ENCODE data around the gene HMCN2.

HMCN2 gene

DNA sequence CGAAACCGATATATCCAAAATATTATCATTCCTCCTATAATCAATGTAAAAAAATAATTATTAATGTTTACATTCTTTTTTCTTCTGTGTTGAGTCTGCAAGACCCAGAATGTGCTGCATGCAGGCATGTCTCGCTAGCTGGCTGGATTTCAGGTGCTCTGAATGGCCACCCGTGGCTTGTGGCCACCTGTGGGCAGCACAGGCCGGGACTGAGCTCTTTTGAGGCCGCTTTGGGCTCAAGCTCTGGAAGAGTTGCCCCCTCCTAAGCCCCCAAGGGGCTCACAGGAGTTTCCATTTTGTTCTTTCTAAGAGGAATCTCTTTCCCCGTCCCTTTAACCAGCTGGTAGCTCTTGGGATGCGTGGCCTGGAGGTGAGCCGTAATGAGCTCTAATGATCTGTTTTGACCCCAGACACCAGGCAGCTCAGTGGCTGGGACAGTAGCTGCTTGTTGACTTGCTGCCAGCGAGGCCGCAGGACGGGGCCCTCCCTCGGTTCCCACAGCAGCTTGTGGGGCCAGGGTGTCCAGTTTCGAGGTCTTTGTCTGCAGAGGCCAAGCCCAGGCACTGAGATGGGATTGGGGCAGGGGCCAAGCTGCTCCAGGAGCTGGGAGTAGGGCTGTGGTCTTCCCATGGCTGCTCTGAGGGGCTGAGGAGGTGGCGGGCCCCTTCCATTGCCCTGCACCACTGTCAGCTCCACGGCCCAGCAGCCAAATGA lies 200.0 kb downstream of the HMCN2 start:
- Histone ChIP-seq H3K27me3 (ENCODE audit: control insufficient read depth in 1 of 2, insufficient read depth in 2 of 2, low read length in 2 of 2) (no peaks in the 10 kb centered on the region), H3K9ac (ENCODE audit: low read length in 2 of 2) (no peak overlapping the region), H3K9me3 (ENCODE audit: control insufficient read depth in 2 of 2, low read length in 2 of 2) (no peaks in the 10 kb centered on the region), H3K4me3 (ENCODE audit: low read length in 2 of 2) (no peak overlapping the region), H3K4me1 (ENCODE audit: control insufficient read depth, insufficient read depth, low read length) (no peaks in the 10 kb centered on the region), H3K27ac (ENCODE audit: low read length) (no peak overlapping the region), H3K36me3 (ENCODE audit: control insufficient read depth in 2 of 2, insufficient read depth in 2 of 2, low read length in 2 of 2) (peaks cover 6 to 11% of the 10 kb centered on the region in 2 donors)

DNA sequence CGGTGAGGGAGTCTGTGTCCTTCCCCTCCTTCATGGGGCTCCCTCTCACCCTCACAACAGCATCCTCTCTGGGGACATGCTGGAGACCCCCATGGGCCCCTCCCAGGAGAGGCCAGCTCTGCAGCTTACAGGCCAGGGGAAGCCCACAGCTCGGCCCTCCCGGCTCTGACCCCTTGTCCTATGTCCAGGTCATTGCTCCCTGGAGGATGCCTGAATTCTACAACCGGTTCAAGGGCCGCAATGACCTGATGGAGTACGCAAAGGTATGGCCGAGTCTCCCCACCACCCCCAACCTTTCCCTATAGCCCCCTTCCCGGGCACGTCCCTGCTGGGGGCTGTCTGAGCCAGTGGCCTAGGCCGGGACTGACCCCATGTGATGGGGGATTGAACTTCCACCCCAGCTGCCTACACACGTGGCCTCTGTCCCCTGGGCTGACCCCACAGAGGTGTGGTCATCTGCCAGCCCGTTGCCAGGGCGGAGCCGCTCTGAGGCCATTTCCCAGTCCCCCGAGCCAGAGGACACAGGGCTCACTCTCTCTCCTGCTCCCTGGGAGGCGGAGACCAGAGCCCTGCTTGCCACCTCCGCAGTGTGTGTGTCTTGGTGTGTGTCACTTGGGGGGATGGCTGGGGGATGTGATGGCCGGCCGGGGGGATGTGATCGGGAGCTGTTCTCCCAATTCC lies 201.1 kb downstream of the HMCN2 start:
- H3K36me3 ChIP-seq (ENCODE audit: control insufficient read depth in 2 of 2, insufficient read depth in 2 of 2, low read length in 2 of 2): peaks cover 6 to 11% of the 10 kb centered on the region in 2 donors
- H3K4me1 ChIP-seq (ENCODE audit: control insufficient read depth, insufficient read depth, low read length): no peaks in the 10 kb centered on the region
- no peak overlapping the region for H3K27ac ChIP-seq (ENCODE audit: low read length)
- H3K9me3 ChIP-seq (ENCODE audit: control insufficient read depth in 2 of 2, low read length in 2 of 2): no peaks in the 10 kb centered on the region
- no peak overlapping the region for H3K9ac ChIP-seq (ENCODE audit: low read length in 2 of 2)
- H3K4me3 ChIP-seq (ENCODE audit: low read length in 2 of 2): no peak overlapping the region
- H3K27me3 ChIP-seq (ENCODE audit: control insufficient read depth in 1 of 2, insufficient read depth in 2 of 2, low read length in 2 of 2): no peaks in the 10 kb centered on the region

DNA sequence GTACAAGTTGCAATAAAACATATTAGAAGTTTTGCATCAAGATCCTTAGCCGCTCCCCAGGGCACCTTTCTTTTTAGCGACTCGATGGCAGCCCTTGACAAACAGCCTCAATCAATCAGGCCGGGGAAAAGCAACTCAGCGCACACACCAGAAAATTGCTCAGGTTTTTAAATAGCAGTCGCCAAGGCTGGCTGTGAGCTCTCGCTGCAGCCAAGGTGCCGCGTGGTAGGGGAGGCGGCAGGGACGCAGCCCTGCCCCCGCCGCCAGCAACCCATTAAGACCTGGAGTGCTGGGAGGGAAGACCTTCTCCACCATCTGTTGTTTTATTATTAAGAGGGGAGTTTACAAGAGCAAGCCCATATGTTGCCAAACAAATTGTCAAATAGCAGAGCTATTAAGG lies 201.8 kb downstream of the HMCN2 start:
- no peaks in the 10 kb centered on the region for H3K27me3 ChIP-seq (ENCODE audit: control insufficient read depth in 1 of 2, insufficient read depth in 2 of 2, low read length in 2 of 2)
- peaks cover 6 to 11% of the 10 kb centered on the region in 2 donors for H3K36me3 ChIP-seq (ENCODE audit: control insufficient read depth in 2 of 2, insufficient read depth in 2 of 2, low read length in 2 of 2)
- no peaks in the 10 kb centered on the region for H3K4me1 ChIP-seq (ENCODE audit: control insufficient read depth, insufficient read depth, low read length)
- no peaks in the 10 kb centered on the region for H3K9me3 ChIP-seq (ENCODE audit: control insufficient read depth in 2 of 2, low read length in 2 of 2)
- H3K9ac ChIP-seq (ENCODE audit: low read length in 2 of 2): no peak overlapping the region
- H3K27ac ChIP-seq (ENCODE audit: low read length): no peak overlapping the region
- no peak overlapping the region for H3K4me3 ChIP-seq (ENCODE audit: low read length in 2 of 2)

DNA sequence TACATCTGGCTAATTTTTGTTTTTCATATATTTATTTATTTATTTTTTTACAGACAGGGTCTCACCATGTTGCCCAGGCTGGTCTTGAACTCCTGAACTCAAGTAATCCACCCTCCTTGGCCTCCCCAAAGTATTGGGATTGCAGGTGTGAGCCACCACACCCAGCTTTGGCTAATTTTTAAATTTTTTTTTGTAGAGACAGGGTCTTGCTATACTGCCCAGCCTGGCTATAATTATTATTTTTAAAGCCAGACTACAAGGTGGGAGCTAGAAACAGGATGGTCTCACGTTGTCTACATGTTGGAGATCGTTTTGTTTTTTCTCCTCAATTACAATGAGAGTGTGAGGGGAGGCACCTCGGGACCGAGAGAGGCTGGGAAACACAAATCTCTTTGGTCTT lies 203.0 kb downstream of the HMCN2 start:
- no peaks in the 10 kb centered on the region for H3K4me1 ChIP-seq (ENCODE audit: control insufficient read depth, insufficient read depth, low read length)
- H3K27ac ChIP-seq (ENCODE audit: low read length): no peak overlapping the region
- no peaks in the 10 kb centered on the region for H3K27me3 ChIP-seq (ENCODE audit: control insufficient read depth in 1 of 2, insufficient read depth in 2 of 2, low read length in 2 of 2)
- peaks cover 6 to 12% of the 10 kb centered on the region in 2 donors for H3K36me3 ChIP-seq (ENCODE audit: control insufficient read depth in 2 of 2, insufficient read depth in 2 of 2, low read length in 2 of 2)
- no peak overlapping the region for H3K9ac ChIP-seq (ENCODE audit: low read length in 2 of 2)
- H3K9me3 ChIP-seq (ENCODE audit: control insufficient read depth in 2 of 2, low read length in 2 of 2): no peaks in the 10 kb centered on the region
- H3K4me3 ChIP-seq (ENCODE audit: low read length in 2 of 2): no peak overlapping the region

DNA sequence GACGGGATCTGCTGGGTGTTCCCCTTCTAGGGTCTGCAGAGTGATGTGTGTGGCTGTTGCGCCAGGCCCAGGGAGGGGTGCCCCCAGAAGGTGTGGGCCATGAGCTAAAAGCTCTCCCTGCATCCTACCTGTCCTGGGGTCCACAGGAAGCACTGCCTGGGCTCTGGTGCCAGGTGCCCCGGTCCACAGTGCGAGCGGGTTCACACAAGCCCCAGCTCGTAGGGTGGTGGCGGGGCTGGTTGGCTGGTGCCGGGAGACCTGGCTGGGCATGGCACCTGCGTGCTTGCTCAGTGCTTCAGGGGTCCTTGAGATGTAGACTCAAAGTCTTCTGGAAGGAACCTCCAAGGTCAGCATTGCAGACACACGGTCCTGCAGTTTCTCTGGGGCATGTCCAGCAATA lies 204.7 kb downstream of the HMCN2 start:
- Histone ChIP-seq H3K27ac (ENCODE audit: low read length) (no peak overlapping the region), H3K4me3 (ENCODE audit: low read length in 2 of 2) (no peak overlapping the region), H3K4me1 (ENCODE audit: control insufficient read depth, insufficient read depth, low read length) (no peaks in the 10 kb centered on the region), H3K27me3 (ENCODE audit: control insufficient read depth in 1 of 2, insufficient read depth in 2 of 2, low read length in 2 of 2) (no peaks in the 10 kb centered on the region), H3K9ac (ENCODE audit: low read length in 2 of 2) (no peak overlapping the region), H3K9me3 (ENCODE audit: control insufficient read depth in 2 of 2, low read length in 2 of 2) (no peaks in the 10 kb centered on the region), H3K36me3 (ENCODE audit: control insufficient read depth in 2 of 2, insufficient read depth in 2 of 2, low read length in 2 of 2) (peaks cover 3 to 7% of the 10 kb centered on the region in 2 donors)

DNA sequence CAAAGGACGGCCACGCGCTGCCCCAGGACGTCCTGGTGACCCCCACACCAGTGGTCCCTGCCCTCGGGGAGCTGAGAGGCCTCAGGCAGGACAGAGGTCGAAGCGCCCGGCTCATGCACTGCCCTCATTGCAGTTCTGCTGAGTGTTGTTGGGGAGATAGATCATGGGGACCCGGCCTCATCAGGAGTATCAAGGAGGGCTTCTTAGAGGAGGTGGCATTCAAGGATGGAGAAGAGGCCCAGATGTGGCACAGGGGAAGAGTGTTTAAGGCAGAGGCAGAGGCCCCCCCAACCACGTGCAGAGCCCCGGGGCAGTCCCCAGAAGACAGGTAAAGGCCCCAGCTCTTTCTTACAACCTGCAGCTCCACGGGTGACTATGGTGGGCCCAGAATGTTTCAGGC lies 205.4 kb downstream of the HMCN2 start:
- H3K27ac ChIP-seq (ENCODE audit: low read length): no peak overlapping the region
- H3K4me1 ChIP-seq (ENCODE audit: control insufficient read depth, insufficient read depth, low read length): no peaks in the 10 kb centered on the region
- H3K9ac ChIP-seq (ENCODE audit: low read length in 2 of 2): no peak overlapping the region
- peaks cover 0 to 4% of the 10 kb centered on the region in 2 donors for H3K36me3 ChIP-seq (ENCODE audit: control insufficient read depth in 2 of 2, insufficient read depth in 2 of 2, low read length in 2 of 2)
- no peak overlapping the region for H3K4me3 ChIP-seq (ENCODE audit: low read length in 2 of 2)
- no peaks in the 10 kb centered on the region for H3K27me3 ChIP-seq (ENCODE audit: control insufficient read depth in 1 of 2, insufficient read depth in 2 of 2, low read length in 2 of 2)
- no peaks in the 10 kb centered on the region for H3K9me3 ChIP-seq (ENCODE audit: control insufficient read depth in 2 of 2, low read length in 2 of 2)

DNA sequence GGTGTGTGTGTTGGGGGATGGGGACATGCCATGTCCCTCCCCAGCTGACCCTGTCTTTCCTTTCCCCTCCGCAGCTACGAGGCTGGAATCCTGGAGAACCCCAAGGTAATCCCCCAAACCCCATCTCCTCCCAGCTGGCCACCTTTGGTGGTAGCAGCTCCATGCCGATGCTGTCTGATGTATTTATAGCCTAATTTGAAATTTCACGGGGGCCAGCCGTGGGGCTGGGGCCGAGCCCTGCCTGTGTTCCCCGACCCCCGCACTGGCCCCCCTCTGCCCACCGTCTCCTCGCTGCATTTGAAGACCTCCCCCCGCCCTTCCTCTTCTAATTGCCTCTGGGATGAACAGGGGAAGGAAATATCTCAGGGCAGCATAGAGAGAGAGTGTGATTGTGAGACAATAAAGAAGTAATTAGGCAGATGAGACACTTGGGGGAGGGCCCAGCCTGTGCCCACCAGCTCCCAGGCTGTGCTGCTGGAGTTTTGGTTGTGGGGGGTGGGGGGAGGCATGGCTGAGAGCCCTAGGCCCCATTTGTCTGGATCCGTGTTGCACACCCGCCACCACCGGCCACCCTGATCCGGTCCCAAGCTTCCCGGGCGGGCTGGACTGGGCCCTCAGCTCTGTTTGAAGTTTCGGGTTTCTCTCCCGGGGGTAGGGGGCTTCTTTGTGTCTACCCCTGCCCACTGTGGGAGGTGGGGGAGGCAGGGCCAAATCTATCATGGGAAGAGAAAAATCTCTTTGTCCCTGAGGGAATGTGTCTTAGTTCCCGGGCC lies 206.0 kb downstream of the HMCN2 start:
- Histone ChIP-seq H3K4me3 (ENCODE audit: low read length in 2 of 2) (no peak overlapping the region), H3K4me1 (ENCODE audit: control insufficient read depth, insufficient read depth, low read length) (no peaks in the 10 kb centered on the region), H3K27me3 (ENCODE audit: control insufficient read depth in 1 of 2, insufficient read depth in 2 of 2, low read length in 2 of 2) (no peaks in the 10 kb centered on the region), H3K27ac (ENCODE audit: low read length) (no peak overlapping the region), H3K9me3 (ENCODE audit: control insufficient read depth in 2 of 2, low read length in 2 of 2) (no peaks in the 10 kb centered on the region), H3K9ac (ENCODE audit: low read length in 2 of 2) (no peak overlapping the region), H3K36me3 (ENCODE audit: control insufficient read depth in 2 of 2, insufficient read depth in 2 of 2, low read length in 2 of 2) (peaks cover 0 to 4% of the 10 kb centered on the region in 2 donors)

DNA sequence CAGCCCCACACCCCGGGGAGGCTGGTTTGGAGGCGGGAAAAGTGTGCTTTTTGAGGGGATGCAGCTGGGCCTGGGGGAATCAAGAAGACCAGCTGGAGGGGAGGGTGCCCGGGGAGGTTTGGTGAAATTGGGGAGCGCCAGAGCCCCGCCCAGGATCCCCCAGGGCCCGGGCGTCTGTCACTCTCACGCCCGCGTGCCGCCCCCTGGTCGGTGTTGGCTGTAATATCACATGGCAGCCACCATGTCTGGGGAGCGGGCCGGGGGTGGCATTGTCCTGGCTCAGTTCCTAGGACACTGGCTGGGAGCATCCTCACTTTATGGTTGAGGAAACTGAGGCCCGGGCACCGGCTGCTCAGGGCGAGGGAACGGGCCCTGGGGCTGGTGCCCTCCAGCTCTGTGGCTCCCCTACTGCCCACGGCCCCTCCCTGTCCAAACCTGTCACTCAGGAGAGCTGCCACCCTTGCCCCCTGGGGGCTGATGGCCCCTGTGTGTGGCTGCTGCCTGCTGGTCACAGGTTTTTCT lies 206.7 kb downstream of the HMCN2 start:
- no peak overlapping the region for H3K9ac ChIP-seq (ENCODE audit: low read length in 2 of 2)
- no peaks in the 10 kb centered on the region for H3K4me1 ChIP-seq (ENCODE audit: control insufficient read depth, insufficient read depth, low read length)
- H3K9me3 ChIP-seq (ENCODE audit: control insufficient read depth in 2 of 2, low read length in 2 of 2): no peaks in the 10 kb centered on the region
- H3K4me3 ChIP-seq (ENCODE audit: low read length in 2 of 2): no peak overlapping the region
- H3K27me3 ChIP-seq (ENCODE audit: control insufficient read depth in 1 of 2, insufficient read depth in 2 of 2, low read length in 2 of 2): no peaks in the 10 kb centered on the region
- H3K27ac ChIP-seq (ENCODE audit: low read length): no peak overlapping the region
- H3K36me3 ChIP-seq (ENCODE audit: control insufficient read depth in 2 of 2, insufficient read depth in 2 of 2, low read length in 2 of 2): peaks cover 0 to 2% of the 10 kb centered on the region in 2 donors

DNA sequence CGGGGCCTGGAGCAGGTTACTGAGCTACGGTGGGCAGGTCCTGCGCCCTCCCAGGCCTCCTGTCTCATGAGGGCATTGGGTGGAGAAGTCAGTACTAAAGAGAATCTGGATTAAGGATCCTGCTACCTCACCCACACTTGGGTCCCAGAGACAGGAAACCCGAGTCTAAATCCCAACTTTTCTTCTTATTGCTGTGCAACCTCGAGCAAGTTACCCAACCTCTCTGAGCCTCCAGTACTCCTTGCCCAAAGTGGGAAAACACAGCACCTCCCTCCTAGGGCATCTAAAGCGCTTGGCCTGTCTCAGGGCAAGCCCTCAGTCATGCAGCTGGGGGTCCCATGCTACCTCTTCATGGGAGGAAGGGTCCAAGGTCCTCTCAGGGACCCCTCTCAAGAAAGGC lies 207.4 kb downstream of the HMCN2 start:
- Histone ChIP-seq H3K4me1 (ENCODE audit: control insufficient read depth, insufficient read depth, low read length) (no peaks in the 10 kb centered on the region), H3K36me3 (ENCODE audit: control insufficient read depth in 2 of 2, insufficient read depth in 2 of 2, low read length in 2 of 2) (peaks cover 0 to 2% of the 10 kb centered on the region in 2 donors), H3K4me3 (ENCODE audit: low read length in 2 of 2) (no peak overlapping the region), H3K27me3 (ENCODE audit: control insufficient read depth in 1 of 2, insufficient read depth in 2 of 2, low read length in 2 of 2) (no peaks in the 10 kb centered on the region), H3K9ac (ENCODE audit: low read length in 2 of 2) (no peak overlapping the region), H3K27ac (ENCODE audit: low read length) (no peak overlapping the region), H3K9me3 (ENCODE audit: control insufficient read depth in 2 of 2, low read length in 2 of 2) (no peaks in the 10 kb centered on the region)

DNA sequence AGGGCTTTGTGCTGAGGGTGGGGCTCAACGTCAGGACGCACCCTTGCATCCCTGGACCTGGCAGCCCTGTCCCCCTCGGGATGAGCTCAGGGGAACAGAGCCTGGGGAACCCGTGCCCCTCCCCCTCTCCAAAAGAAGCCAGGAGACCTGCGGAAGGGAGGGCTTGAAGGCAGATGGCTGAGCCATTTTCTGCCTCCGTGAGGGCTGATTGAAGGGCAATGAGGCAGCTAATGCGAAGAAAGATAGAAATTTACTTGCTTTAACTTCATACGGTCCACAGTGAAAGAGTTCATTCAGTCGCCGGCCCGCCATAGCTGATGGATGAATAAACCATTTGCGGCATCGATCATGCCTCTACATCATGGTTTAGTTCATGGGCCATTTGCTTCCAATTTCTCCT lies 208.0 kb downstream of the HMCN2 start:
- Histone ChIP-seq H3K27me3 (ENCODE audit: control insufficient read depth in 1 of 2, insufficient read depth in 2 of 2, low read length in 2 of 2) (no peaks in the 10 kb centered on the region), H3K36me3 (ENCODE audit: control insufficient read depth in 2 of 2, insufficient read depth in 2 of 2, low read length in 2 of 2) (peaks cover 0 to 2% of the 10 kb centered on the region in 2 donors), H3K4me1 (ENCODE audit: control insufficient read depth, insufficient read depth, low read length) (no peaks in the 10 kb centered on the region)

More for the DNA sequence above, 208.0 kb downstream of the HMCN2 start:
- H3K9ac ChIP-seq (ENCODE audit: low read length in 2 of 2): no peak overlapping the region
- H3K4me3 ChIP-seq (ENCODE audit: low read length in 2 of 2): no peak overlapping the region
- H3K9me3 ChIP-seq (ENCODE audit: control insufficient read depth in 2 of 2, low read length in 2 of 2): no peaks in the 10 kb centered on the region
- no peak overlapping the region for H3K27ac ChIP-seq (ENCODE audit: low read length)
